Adrenal gland (tissue), 12 donors: ENCODE measurements around the gene CRYBB1. TPM values are rescaled to one million over a fixed set of nuclear protein-coding genes. Genes with fewer than 3 reads are reported as not detected.

ENCODE experiments used
- DNase-seq, 7 donors: peaks; one replicate each; pipeline ENCODE4 v3.0.0-alpha.2; 2019 to 2020
- H3K27ac ChIP-seq, 5 donors: fragments of 200-600 bp; sonication (generic) in 4 of 5; 1 replicate in 3 of 5; 2 replicates in 2 of 5; pipeline versions ENCODE4 v1.5.1 to v1.8.0; 2016 to 2020; ENCODE audit warnings: mild to moderate bottlenecking in 1 of 5
- H3K27me3 ChIP-seq: fragments of 200-600 bp; 2 replicates; pipeline ENCODE4 v1.8.0; 2021
- H3K36me3 ChIP-seq, 2 donors: fragments of 200-600 bp; replicated peaks in 1 of 2; 1 replicate in 1 of 2; 2 replicates in 1 of 2; pipeline versions ENCODE4 v1.5.1 to v1.8.0; 2018 to 2022
- H3K4me1 ChIP-seq, 2 donors: fragments of 200-600 bp; replicated peaks in 1 of 2; 1 replicate in 1 of 2; 2 replicates in 1 of 2; pipeline versions ENCODE4 v1.5.1 to v1.8.0; 2018 to 2021
- H3K4me3 ChIP-seq, 4 donors: fragments of 200-600 bp; sonication (generic) in 3 of 4; one replicate each; pipeline ENCODE4 v1.5.1; 2016 to 2018
- H3K9me3 ChIP-seq, 3 donors: fragments of 200-600 bp; sonication (generic) in 1 of 3; replicated peaks in 1 of 3; 1 replicate in 2 of 3; 2 replicates in 1 of 3; pipeline versions ENCODE4 v1.5.1 to v1.8.0; 2016 to 2021
- CTCF ChIP-seq, 6 experiments: fragments of 450-650 bp in 4 of 6; fragments of 200-600 bp in 2 of 6; sonication (generic) in 1 of 6; IDR thresholded peaks; 1 replicate in 5 of 6; 2 replicates in 1 of 6; pipeline versions ENCODE4 v1.5.1 to v1.8.0; 2016 to 2021; ENCODE audit warnings: antibody characterized with exemption in 6 of 6, mild to moderate bottlenecking in 2 of 6, moderate library complexity in 1 of 6
- POLR2A ChIP-seq, 2 donors: fragments of 450-650 bp; IDR thresholded peaks; one replicate each; pipeline ENCODE4 v1.6.1; 2017; ENCODE audit warnings: antibody characterized with exemption in 2 of 2, mild to moderate bottlenecking in 2 of 2, moderate library complexity in 1 of 2
- WGBS, 4 donors: extraction: QIAGEN DNeasy Blood & Tissue Kit in 2 of 4; methylation state at CpG; one replicate each; pipeline versions ENCODE4 v1.1.5 to v1.1.7; 2013 to 2017; 5-methylcytosine and 5-hydroxymethylcytosine counted together
- intact Hi-C, 2 donors: fragments of 100-400 bp; cut with DNase I; formaldehyde crosslinking; loops; one replicate each; pipeline versions ENCODE4 v1.14.1 to v1.15.0; 2022 to 2023
- polyA plus RNA-seq, 3 donors: library from polyadenylated mRNA; stranded (reverse); fragments of 200-250 nt in 2 of 3; fragments of 350-450 nt in 1 of 3; fragmentation: Illumina TruSeq in 1 of 3; extraction: RNeasy Lipid Tissue Mini Kit (QIAGEN cat#74804) in 1 of 3; gene quantifications; one replicate each; pipeline ENCODE4 v1.2.3, GENCODE V29; 2013 to 2014
- total RNA-seq, 9 donors: library from RNA; depleted of rRNA in 4 of 9; stranded (reverse); fragments of >200 nt in 4 of 9; fragments of 120-200 nt in 1 of 9; fragmentation: NEBNext Ultra II Directional in 1 of 9; extraction: Animal tissue kit (Norgen Biotek cat#: 25700) in 1 of 9; gene quantifications; one replicate each; pipeline versions ENCODE4 v1.1.0 to v1.2.4, GENCODE V29; 2013 to 2023
- donor health status: healthy with polysubstance abuse.
- donor health status: Bipolar disorder and iron deficiency.
- donor health status: DM: yes; HTN: yes; CAD: no.
- donor health status: DM: no; HTN: no; CAD: no.
- donor health status: DM: no; HTN: no; CAD: no.
- donor health status: DM: yes; HTN: yes; CAD: no.

CRYBB1 gene
- total and polyA plus RNA-seq, 12 donors, result 0.39 to 2.6 (median 1.6) TPM

DNA sequence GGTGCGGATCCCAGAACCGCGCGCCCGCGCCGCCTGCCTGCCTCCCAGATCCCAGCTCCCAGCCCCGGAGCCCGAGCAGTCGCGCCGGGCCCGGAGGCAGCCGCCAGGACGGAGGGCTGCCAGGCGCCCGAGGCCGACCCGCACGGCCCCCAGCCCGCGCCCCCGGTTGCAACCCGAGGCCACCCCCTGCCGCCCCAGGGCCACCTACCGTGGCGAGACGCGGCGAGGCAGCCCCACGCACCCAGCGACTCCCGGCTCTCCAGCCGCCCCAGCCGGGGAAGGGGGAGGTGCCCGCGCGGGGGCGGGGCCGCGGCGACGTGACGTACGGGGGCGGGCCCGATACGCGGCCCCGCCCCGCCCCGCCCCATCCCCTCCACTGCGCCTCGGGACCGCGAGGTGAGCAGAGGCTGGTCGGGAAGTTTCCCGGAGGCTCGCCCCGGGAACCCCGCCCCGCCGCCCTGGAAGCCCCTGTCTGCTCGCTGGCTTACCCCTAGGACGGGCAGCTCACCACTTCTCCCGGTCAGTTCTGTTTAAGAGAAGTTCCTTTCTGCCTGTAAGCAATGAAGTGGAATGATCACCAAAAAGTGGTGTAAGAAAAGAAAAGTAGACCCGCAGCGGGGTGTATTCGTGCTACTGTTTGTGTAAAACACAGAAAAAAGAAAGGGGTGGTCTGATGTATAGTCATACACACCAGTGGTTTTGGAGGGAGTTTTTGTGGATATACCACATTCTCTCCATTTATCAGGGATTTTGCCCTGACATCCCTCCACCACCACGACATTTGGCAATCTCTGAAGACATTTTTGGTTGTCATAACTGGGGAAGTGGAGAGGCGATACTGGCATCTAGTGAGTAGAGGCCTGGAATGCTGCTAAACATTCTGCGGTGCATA, 27.7 kb downstream of the CRYBB1 start, which contains the start of gene TPST2:
Gene TPST2 (minus strand): TSS at position 288 of the 892 bp plus-strand sequence. CDS start 48,502 bp downstream, outside the sequence.
- peak; percentile 70 to 88 (median 80) for DNase-seq
- TF ChIP-seq POLR2A (IDR thresholded peaks at IDR 0.05) (peak in 1 of 2 donors; percentile 81), CTCF (IDR thresholded peaks at IDR 0.05) (peak in 1 of 6 experiments; percentile 8)
- no peaks in the 10 kb centered on the region for H3K36me3 ChIP-seq
- no peaks in the 10 kb centered on the region for H3K9me3 ChIP-seq
- H3K4me3 ChIP-seq, result peak within 1 kb of the TSS; percentile 9 to 92 (median 74)
- intact Hi-C loops, result loop anchor here in 1 of 2 donors (5.0 kb wide), 1 partner anchor 98 kb away; no protein-coding TSS in a partner anchor
- 1 to 4% (median 1%) methylated on average over 10 to 72 of the region's 72 CpGs for WGBS, 4 donors
- peak within 1 kb of the TSS; percentile 18 to 95 (median 77) for H3K27ac ChIP-seq
- no peaks in the 10 kb centered on the region for H3K27me3 ChIP-seq
- peaks cover 9 to 23% of the 10 kb centered on the region in 2 donors for H3K4me1 ChIP-seq

GRCh38 chr22:26589367-26589844, 28.4 kb downstream of the CRYBB1 start:
- Histone ChIP-seq H3K4me1 (peaks cover 16 to 30% of the 10 kb centered on the region in 2 donors), H3K4me3 (peak overlapping the region; percentile 9 to 92 (median 74)), H3K27ac (peak overlapping the region in 4 of 5 donors; percentile 18 to 95 (median 80)), H3K9me3 (no peaks in the 10 kb centered on the region), H3K36me3 (no peaks in the 10 kb centered on the region), H3K27me3 (no peaks in the 10 kb centered on the region)
- 0% methylated on average over 1 to 44 of the region's 44 CpGs for WGBS, 4 donors
- peak; percentile 47 to 64 (median 59) for DNase-seq
- intact Hi-C loops, result loop anchor here in 1 of 2 donors (5.0 kb wide), 1 partner anchor 97 kb away; no protein-coding TSS in a partner anchor
- TF ChIP-seq CTCF (IDR thresholded peaks at IDR 0.05) (no peak), POLR2A (IDR thresholded peaks at IDR 0.05) (no peak)

DNA sequence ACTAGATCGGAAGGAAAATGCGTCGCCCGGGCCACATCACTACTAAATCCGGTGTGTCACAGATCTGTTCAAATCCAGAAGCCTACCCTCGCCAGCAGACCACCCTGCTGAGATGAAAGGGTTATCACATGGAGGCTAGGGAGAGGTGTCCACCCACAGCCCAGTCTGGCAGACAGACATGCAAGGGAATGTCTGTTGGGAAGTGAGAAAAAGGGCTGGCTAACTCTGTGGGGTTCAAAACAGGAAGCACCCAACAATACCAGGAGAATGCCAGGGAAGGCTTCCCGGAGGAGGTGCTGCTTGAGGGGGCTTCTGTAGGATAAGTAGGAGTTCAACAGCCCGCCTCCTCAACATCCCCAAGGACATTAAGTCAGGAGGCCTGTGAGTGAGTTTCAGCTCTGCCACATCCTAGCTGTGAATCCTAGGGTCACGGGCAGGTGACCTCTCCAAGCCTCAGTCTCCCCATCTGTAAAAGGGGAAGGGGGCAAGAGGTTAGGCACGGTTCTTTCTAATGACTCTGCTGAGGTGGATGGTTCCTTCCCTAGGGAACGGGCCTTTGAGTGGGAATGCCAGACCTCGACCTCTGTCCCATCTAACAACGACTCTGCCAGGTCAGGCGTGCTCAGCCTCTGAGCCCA, 29.0 kb downstream of the CRYBB1 start:
- H3K4me1 ChIP-seq, result peaks cover 18 to 32% of the 10 kb centered on the region in 2 donors
- no peak for DNase-seq
- H3K4me3 ChIP-seq, result peak overlapping the region in 3 of 4 donors; percentile 71 to 92 (median 78)
- H3K36me3 ChIP-seq, result no peaks in the 10 kb centered on the region
- intact Hi-C loops, result loop anchor here in 1 of 2 donors (5.0 kb wide), 1 partner anchor 97 kb away; no protein-coding TSS in a partner anchor
- H3K9me3 ChIP-seq, result no peaks in the 10 kb centered on the region
- H3K27ac ChIP-seq, result peak overlapping the region in 4 of 5 donors; percentile 18 to 95 (median 80)
- TF ChIP-seq POLR2A (IDR thresholded peaks at IDR 0.05), result no peak
- no peak for TF ChIP-seq CTCF (IDR thresholded peaks at IDR 0.05)
- no peaks in the 10 kb centered on the region for H3K27me3 ChIP-seq
- 48 to 57% (median 50%) methylated on average over 13 to 14 of the region's 14 CpGs for WGBS, 4 donors
